ENCODE data around the gene FOXE1. TPM values are rescaled to one million over a fixed set of nuclear protein-coding genes. Genes with fewer than 3 reads are reported as not detected.

The FOXE1 gene
- total and polyA plus RNA-seq, 2 of the 4 experiments (the other 2 are of a cell fraction): under 0.01 to 0.22 TPM

- H2AK9ac ChIP-seq (replicated peaks; ENCODE audit: low read depth, low read length, poor library complexity): no peak overlapping the region
- H3K18ac ChIP-seq (ENCODE audit: low read depth, low read length): no peak overlapping the region
- no peak for ATAC-seq (ENCODE audit: low read depth)
- dilution Hi-C loops (cut with HindIII; ENCODE audit: low sequenced_read_pairs, unreplicated experiment) (no loop called here), intact Hi-C loops (cut with micrococcal nuclease) (no loop called here), in situ Hi-C loops (cut with MboI; ENCODE audit: low sequenced_read_pairs) (no loop called here)
- H3K4me2 ChIP-seq (ENCODE audit: low read depth, low read length): no peak overlapping the region
- no peak overlapping the region for H4K91ac ChIP-seq (ENCODE audit: insufficient read depth, low read depth, low read length)
- H3K14ac ChIP-seq (replicated peaks; ENCODE audit: low read depth, low read length): no peak overlapping the region
- TF ChIP-seq MXI1 (IDR thresholded peaks at IDR 0.05; ENCODE audit: borderline replicate concordance, low read depth, low read length) (no peak), FOS (IDR thresholded peaks at IDR 0.05; ENCODE audit: low read depth, low read length) (no peak), CHD1 (IDR thresholded peaks at IDR 0.05; ENCODE audit: low read depth, low read length) (no peak), RCOR1 (IDR thresholded peaks at IDR 0.05; ENCODE audit: insufficient replicate concordance, low read length) (no peak)
- peaks cover 25% of the 10 kb centered on the region for H3K9me3 ChIP-seq (ENCODE audit: control insufficient read depth, insufficient read depth, low read length)
- no peaks in the 10 kb centered on the region; the same call in 1 of the 2 replicates for H3K36me3 ChIP-seq (ENCODE audit: control insufficient read depth, insufficient read depth, low read length)
- no peaks in the 10 kb centered on the region for H3K79me1 ChIP-seq (ENCODE audit: low read depth in 1 of 2, low read length in 2 of 2)
- no peak overlapping the region for H3K23ac ChIP-seq (ENCODE audit: low read depth, low read length)
- H2AFZ ChIP-seq (replicated peaks; ENCODE audit: low read length, poor library complexity): no peak overlapping the region
- H4K8ac ChIP-seq (ENCODE audit: low read depth in 2 of 2, low read length in 2 of 2): no peak overlapping the region
- no peak for DNase-seq
- H3K4me1 ChIP-seq (ENCODE audit: control insufficient read depth, insufficient read depth, low read length): 0 out of 2 replicates have a peak, but pooled peaks cover 2% of the 10 kb centered on the region
- H2AK5ac ChIP-seq (ENCODE audit: low read depth, low read length): no peak overlapping the region
- BruUV-seq (replicated peaks): no TSS peak
- no peak overlapping the region for H2BK120ac ChIP-seq (ENCODE audit: low read depth, low read length)
- H3K4me3 ChIP-seq (ENCODE audit: insufficient read depth, low read depth, low read length): no peak overlapping the region
- H2BK5ac ChIP-seq (ENCODE audit: low read depth, low read length, poor library complexity, severe bottlenecking): no peak overlapping the region
- no peak overlapping the region for H3K9ac ChIP-seq (ENCODE audit: low read depth, low read length)
- peaks cover 3% of the 10 kb centered on the region; the same call in 1 of the 2 replicates for H4K20me1 ChIP-seq (ENCODE audit: insufficient read depth, low read length)
- no peak overlapping the region for H3K27ac ChIP-seq (ENCODE audit: insufficient read depth, low read length)
- H3K4ac ChIP-seq (ENCODE audit: low read depth, low read length): no peak overlapping the region
- WGBS, 2 experiments (ENCODE audit: extremely low coverage in 2 of 2, insufficient read length in 1 of 2): no CpG with 5 or more reads among the region's 5 CpGs
- H2BK20ac ChIP-seq (ENCODE audit: low read depth, low read length): no peak overlapping the region
- ChIA-PET CTCF (no interaction called here), POLR2A (ENCODE audit: unreplicated experiment) (no interaction called here)
- no peak overlapping the region for H3K56ac ChIP-seq (ENCODE audit: extremely low read depth, insufficient read depth, low read length)
- no peak overlapping the region for H2BK15ac ChIP-seq (ENCODE audit: low read depth, low read length)
- no peaks in the 10 kb centered on the region; the same call in 1 of the 2 replicates for H3K9me1 ChIP-seq (ENCODE audit: insufficient read depth, low read length)
- no peak overlapping the region for H4K5ac ChIP-seq (ENCODE audit: low read depth, low read length)
- H3K27me3 ChIP-seq (ENCODE audit: control insufficient read depth, insufficient read depth, low read length): peaks cover 95% of the 10 kb centered on the region
Measured at GRCh38 chr9:97855899-97856298, 2.9 kb downstream of the FOXE1 start.
